H1 (cell line): Measurements from ENCODE around the gene CRTC2.

Experiments
- CTCF ChIP-seq, 3 experiments: IDR thresholded peaks; 1 replicate in 2 of 3; 2 replicates in 1 of 3; pipeline versions ENCODE4 v1.5.1 to v1.6.1; 2011; ENCODE audit warnings: low read length in 3 of 3, mild to moderate bottlenecking in 3 of 3, inconsistent platforms in 2 of 3, low read depth in 1 of 3, moderate library complexity in 1 of 3; ENCODE audit not compliant: insufficient read depth in 1 of 3; ENCODE audit errors: control extremely low read depth in 1 of 3
- JUN ChIP-seq: IDR thresholded peaks from 2 replicates; pipeline ENCODE4 v1.6.1; 2011; ENCODE audit warnings: low read depth, mild to moderate bottlenecking, improper control_type of control experiment, low read length
- TAF7 ChIP-seq: optimal IDR thresholded peaks from 2 replicates; pipeline ENCODE3; 2011; ENCODE audit warnings: low read depth, mild to moderate bottlenecking, inconsistent platforms, low read length, moderate library complexity, borderline replicate concordance
- USF2 ChIP-seq: IDR thresholded peaks from 2 replicates; pipeline ENCODE4 v1.6.1; 2011; ENCODE audit warnings: low read length, improper control_type of control experiment
- YY1 ChIP-seq: IDR thresholded peaks from 2 replicates; pipeline ENCODE4 v1.6.1; 2011; ENCODE audit warnings: low read depth, mild to moderate bottlenecking, low read length

- no peak for TF ChIP-seq YY1
- no peak for TF ChIP-seq JUN
- no peak for TF ChIP-seq USF2
- TF ChIP-seq CTCF (IDR thresholded peaks at IDR 0.05; ENCODE audit: control extremely low read depth in 1 of 3, insufficient read depth in 1 of 3, low read depth in 1 of 3, low read length in 3 of 3): no peak
- peak; percentile 36 for TF ChIP-seq TAF7
Measured at GRCh38 chr1:153968000-153968363, 9.6 kb upstream of the CRTC2 start.
